AG04449 (cell line): ENCODE data around the gene WNK2.

Experiments used
- CTCF ChIA-PET: fragments of 350-600 bp; formaldehyde crosslinking; extraction: SDS; loops from one replicate; lab custom pipeline; 2021; ENCODE audit warnings: antibody characterized with exemption; lab: Yijun Ruan, JAX
- POLR2A ChIA-PET: fragments of 400-600, 350-600 bp; formaldehyde crosslinking; extraction: SDS; loops from one replicate; lab custom pipeline; 2020; ENCODE audit warnings: antibody characterized with exemption, inconsistent platforms; lab: Yijun Ruan, JAX
- DNase-seq: peaks from one replicate; pipeline ENCODE4 v3.0.0-alpha.2; 2010; ENCODE audit warnings: low read depth, low spot score
- H3K4me3 ChIP-seq: 2 replicates; pipeline ENCODE4 v1.5.1; 2011; ENCODE audit warnings: low read depth, mild to moderate bottlenecking, control low read depth, low read length
- CTCF ChIP-seq: IDR thresholded peaks from one replicate; pipeline ENCODE4 v1.5.1; 2011; ENCODE audit warnings: mild to moderate bottlenecking, moderate library complexity, low read length, control low read depth, inconsistent platforms; ENCODE audit not compliant: insufficient read depth; ENCODE audit errors: missing control alignments

WNK2 gene

GRCh38 chr9:93276973-93277372 lies 93.0 kb downstream of the WNK2 start:
- ChIA-PET POLR2A (no interaction called here), CTCF (no interaction called here)
- H3K4me3 ChIP-seq = no peak overlapping the region
- DNase-seq = no peak
- TF ChIP-seq CTCF = no peak

- ChIA-PET CTCF (no interaction called here), POLR2A (no interaction called here)
- no peak for DNase-seq
- no peak overlapping the region for H3K4me3 ChIP-seq
- TF ChIP-seq CTCF = no peak
These were observed 94.2 kb downstream of the WNK2 start for GRCh38 chr9:93278144-93278543.

GRCh38 chr9:93280661-93281259 lies 96.8 kb downstream of the WNK2 start:
- no peak overlapping the region for H3K4me3 ChIP-seq
- ChIA-PET CTCF (no interaction called here), POLR2A (no interaction called here)
- TF ChIP-seq CTCF = no peak
- DNase-seq = no peak

- TF ChIP-seq CTCF = no peak
- ChIA-PET POLR2A (interaction anchor here (0.5 kb wide), 1 partner anchor 13 kb away, joined by 3 read pairs; no protein-coding TSS in a partner anchor), CTCF (interaction anchor here (1.6 kb wide), 1 partner anchor 18 kb away, joined by 4 read pairs; no protein-coding TSS in a partner anchor)
- no peak overlapping the region for H3K4me3 ChIP-seq
- DNase-seq = no peak
These were observed 102.6 kb downstream of the WNK2 start for GRCh38 chr9:93286252-93287188.

- H3K4me3 ChIP-seq = no peak overlapping the region
- no peak for TF ChIP-seq CTCF
- POLR2A ChIA-PET = interaction anchor here (0.5 kb wide), 1 partner anchor 12 kb away, joined by 3 read pairs; no protein-coding TSS in a partner anchor
- DNase-seq = no peak
- CTCF ChIA-PET = interaction anchor here (1.6 kb wide), 1 partner anchor 18 kb away, joined by 4 read pairs; no protein-coding TSS in a partner anchor
These were observed 103.2 kb downstream of the WNK2 start for GRCh38 chr9:93287189-93287552.

GRCh38 chr9:93287593-93287992 lies 103.7 kb downstream of the WNK2 start:
- ChIA-PET POLR2A (no interaction called here), CTCF (interaction anchor here (1.6 kb wide), 1 partner anchor 17 kb away, joined by 4 read pairs; no protein-coding TSS in a partner anchor)
- H3K4me3 ChIP-seq = no peak overlapping the region
- DNase-seq = no peak
- TF ChIP-seq CTCF = no peak
